Stimulated activated CD4-positive, alpha-beta T cell treated with anti-CD3 and anti-CD28 coated beads, Interleukin-15, amount 100 ng/mL, for 48 hours (primary cell): ENCODE measurements around the gene TGM2.

Experiments used
- DNase-seq, 2 donors: peaks; one replicate each; pipeline ENCODE4 v3.0.0-alpha.2; 2020; ENCODE audit warnings: low read depth in 2 of 2

Gene TGM2

DNA sequence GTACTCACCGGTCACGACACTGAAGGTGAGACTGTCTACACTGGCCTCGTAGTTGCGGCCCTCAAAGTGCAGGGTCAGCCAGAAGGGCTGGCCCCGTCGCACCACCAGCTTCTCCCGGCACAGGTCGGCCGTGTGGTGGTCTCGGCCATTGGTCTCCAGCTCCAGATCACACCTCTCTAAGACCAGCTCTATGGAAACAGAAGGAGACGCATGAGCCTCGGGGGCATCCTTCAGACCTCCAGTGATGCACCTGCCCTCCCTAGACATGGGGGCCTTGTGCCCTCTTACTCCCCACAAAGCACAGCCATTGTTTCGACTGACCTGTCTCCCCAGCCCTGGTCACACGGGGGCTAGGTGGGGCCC lies 3.7 kb downstream of the TGM2 start:
- DNase-seq, result no peak

GRCh38 chr20:38159957-38160756 lies 4.9 kb downstream of the TGM2 start:
- DNase-seq, result no peak

DNA sequence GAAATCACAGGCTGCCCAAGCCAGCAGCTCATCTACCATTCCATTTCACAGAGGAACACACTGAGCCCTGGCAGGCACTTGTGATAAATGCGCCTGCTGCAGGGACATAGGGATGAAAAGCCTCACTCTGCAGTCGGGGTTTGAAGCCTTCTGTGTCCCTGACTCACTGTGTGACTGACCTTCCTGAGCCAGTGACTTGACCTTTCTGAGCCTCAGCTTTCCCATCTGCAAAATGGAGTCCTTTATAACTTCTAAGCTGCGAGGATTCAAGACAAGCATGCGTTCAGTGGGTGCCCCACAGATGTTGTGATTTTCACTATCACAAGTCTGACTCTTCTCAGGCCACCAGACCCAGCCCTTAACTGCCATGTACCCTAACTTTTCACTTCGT lies 5.5 kb downstream of the TGM2 start:
- DNase-seq, result no peak

GRCh38 chr20:38158701-38159351 lies 6.2 kb downstream of the TGM2 start:
- no peak for DNase-seq

GRCh38 chr20:38157635-38158495 lies 7.2 kb downstream of the TGM2 start:
- no peak for DNase-seq

- DNase-seq, result no peak
Observed at GRCh38 chr20:38156888-38157634, 8.0 kb downstream of the TGM2 start.

DNA sequence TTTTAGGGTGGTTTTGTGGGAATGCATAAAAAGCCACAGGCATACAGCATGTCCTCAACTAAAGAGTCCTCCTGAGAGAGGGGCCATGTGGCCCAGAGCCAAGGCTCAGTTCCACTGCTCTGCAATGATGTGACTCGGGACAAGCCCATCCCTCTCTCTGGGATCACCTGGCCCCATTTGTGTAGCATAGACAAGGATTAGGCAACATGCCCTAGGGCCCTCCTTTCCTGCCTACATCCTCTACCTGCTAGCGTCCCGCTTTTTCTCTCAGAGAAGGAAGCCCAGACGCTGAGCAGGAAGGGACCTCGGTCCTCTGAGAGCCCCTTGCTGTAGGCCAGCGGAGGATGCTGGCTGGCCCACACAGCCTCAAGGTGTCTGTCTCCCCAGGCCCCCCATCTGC lies 8.8 kb downstream of the TGM2 start:
- DNase-seq, result no peak

DNA sequence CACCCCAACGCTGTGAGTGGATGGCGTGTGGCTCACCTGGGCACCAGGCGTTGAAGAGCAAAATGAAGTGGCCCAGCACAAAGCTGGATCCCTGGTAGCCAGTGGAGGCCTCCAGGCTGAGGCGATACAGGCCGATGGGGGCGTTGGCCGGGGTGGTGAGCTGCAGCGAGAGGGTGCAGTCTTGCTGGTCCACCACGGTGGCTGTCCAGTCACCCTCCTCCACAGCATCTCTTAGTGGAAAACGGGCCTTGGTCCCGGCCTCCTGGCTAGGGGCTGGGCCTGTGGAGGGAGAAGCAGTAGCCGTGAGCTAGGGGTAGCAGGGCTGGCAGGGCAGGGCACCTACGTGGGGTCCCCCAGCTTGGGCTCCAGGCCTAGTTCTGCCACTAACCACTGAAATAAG lies 9.3 kb downstream of the TGM2 start:
- DNase-seq, result no peak

- DNase-seq, result no peak
Observed at GRCh38 chr20:38153401-38153800, 11.7 kb downstream of the TGM2 start.

GRCh38 chr20:38152621-38153221 lies 12.3 kb downstream of the TGM2 start:
- DNase-seq, result peak in 1 of 2 donors; percentile 17

GRCh38 chr20:38152175-38152620 lies 12.9 kb downstream of the TGM2 start:
- DNase-seq, result no peak

DNA sequence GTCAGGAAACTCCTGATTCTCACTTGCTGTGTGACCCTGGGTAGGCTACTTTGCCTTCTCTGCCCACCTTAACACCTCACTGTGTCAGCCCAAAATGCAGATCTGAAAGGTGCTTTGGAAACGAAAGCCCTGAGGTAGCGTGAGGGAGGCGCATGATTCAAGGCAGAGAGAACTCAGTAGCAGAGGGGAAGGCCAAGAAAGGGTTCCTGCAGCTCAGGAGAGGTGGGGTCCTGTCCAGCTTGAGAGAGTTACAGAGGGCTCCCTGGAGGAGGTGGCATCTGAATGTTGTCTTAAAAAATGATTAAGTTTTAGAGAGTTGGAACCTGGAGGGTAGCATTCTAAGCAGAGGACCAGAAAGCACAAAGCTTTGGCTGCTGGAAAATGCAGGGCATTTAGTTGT lies 13.6 kb downstream of the TGM2 start:
- no peak for DNase-seq

DNA sequence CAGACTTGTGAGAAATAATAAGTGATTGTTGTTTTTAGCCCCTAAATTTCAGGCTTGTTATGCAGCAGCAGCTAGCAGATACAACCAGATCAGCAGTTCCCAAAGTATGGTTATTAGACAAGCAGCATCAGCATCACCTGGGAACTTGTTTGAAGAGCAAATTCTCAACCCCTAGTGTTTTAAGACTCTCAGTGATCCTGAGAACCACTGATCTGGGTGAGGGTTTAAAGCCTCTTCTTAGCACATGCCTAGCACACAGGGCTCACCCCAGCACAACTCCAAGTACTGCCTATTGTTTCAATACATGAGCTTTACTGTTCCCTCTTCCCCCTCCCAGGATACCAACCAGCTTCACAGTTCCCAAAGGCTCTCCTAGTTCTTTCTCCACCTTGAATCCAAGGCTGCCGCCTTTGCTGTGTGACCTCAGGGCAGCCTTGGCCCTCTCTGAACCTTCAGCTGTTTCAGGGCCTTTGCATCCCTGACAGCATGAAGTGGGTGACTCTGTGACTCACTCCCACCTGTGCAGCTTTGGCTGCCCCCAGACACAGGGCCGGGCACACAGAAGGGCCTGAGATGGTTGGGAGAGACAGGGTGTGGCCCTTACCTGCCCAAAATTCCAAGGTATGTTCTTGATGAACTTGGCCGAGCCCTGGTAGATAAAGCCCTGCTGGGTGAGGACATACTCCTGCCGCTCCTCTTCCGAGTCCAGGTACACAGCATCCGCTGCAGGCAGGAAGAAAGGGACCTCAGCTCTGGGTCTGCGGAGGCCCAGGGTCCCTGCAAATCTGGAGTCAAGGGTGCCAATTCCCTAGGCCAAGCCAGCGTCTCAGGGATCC lies 14.5 kb downstream of the TGM2 start:
- no peak for DNase-seq

DNA sequence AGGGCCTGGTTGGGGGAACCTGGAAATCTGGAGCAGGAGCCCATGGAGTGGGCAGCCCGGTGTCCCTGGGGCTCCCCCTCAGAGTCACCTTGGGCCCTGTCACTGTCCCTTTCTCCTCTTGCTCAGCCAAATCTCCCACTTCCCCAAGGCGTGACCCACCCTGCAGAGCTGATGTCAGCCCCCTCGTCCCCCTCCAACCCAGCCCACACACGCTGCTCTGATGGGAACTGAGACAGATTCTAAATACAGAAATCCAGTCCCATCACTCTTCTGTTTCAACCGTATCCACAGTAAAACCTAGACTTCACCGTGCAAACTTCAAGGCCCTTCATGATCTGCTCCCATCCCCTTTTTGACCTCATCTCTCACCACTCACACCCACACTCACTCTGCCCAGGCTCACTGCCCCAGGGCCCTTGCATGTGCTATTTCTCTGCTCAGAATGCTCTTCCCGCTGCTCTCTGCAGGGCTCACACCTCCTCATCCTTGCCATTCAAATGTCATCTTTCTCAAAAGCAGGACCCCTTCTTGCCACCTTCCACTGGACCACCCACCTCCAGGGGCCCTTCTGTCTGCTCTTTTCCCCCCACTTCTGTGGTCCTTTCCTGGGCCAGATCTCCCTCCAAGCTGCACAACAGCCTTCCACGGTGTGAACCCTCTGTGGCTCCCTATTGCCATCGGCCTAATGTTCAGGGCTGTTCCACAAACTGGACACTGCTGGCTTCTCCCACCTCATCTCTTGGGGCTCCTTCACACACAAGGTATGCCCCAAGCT lies 16.6 kb downstream of the TGM2 start:
- no peak for DNase-seq

DNA sequence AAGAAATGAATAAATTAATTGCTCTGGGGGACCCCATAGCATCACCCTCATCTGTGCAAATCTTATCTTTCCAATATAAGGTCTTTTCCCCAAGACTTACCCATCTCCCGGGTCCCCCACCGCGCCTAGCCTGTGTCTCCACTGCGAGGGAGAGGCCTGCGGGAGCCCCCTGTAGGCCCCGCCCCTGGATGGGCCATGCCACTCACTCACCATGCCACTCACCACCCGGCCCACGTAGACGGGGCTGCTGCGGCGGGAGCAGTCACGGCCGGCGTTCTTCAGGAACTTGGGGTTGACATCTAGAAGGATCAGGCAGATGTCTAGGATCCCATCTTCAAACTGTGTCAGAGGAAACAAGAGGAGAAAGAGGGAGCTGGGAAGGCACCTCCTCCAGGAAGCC lies 17.3 kb downstream of the TGM2 start:
- DNase-seq, result no peak

DNA sequence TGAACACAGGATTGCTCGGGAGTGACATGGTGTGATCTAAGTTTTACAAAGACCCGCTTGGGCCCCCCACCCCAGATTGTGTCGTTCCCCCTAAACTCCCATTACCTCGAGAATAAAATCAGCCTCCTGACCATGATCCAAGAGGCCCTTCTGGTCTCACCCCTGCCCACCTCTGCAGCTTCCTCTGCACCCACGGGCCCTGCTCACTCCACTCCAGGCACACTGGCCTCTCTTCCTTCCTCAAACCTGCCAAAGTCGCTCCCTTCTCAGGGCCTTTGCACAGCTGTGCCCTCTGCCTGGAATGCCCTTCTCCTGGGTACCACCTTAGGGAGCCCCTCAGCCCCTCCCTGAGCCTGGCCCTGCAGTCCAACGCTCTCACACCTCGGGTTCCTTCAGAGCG lies 17.9 kb downstream of the TGM2 start:
- no peak for DNase-seq

- DNase-seq, result no peak
Observed at GRCh38 chr20:38146628-38147027, 18.4 kb downstream of the TGM2 start.

DNA sequence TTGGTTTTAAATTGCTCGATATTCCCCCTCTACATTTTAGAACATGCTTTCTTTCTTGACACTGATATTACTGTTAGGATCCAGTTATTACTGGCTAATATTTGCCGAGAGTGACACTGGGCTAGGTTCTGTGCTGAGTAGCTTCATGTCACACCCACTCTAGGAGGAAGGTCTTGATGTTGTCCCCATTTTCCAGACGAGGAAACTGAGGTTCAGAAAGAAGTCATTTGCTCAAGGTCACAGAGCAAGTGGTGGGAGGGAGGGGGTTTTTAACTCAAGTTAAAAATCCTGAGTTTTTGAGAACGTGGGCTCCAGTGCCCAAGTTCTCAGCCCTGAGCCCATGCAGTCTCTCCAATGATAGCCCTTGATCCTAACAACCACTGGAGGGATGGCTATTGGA lies 18.9 kb downstream of the TGM2 start:
- no peak for DNase-seq

GRCh38 chr20:38145729-38146075 lies 19.4 kb downstream of the TGM2 start:
- no peak for DNase-seq
